ENCODE results near the gene DGCR2.

The DGCR2 gene

GRCh38 chr22:19060356-19061009 lies 61.7 kb downstream of the DGCR2 start:
- H3K4me3 ChIP-seq (ENCODE audit: low read depth, low read length) = no peak overlapping the region
- no peaks in the 10 kb centered on the region for H3K27me3 ChIP-seq
- no peaks in the 10 kb centered on the region for H3K9me3 ChIP-seq
- peaks cover 22% of the 10 kb centered on the region for H3K36me3 ChIP-seq
- no peak for DNase-seq
- H3K4me1 ChIP-seq = no peaks in the 10 kb centered on the region
- no peak for TF ChIP-seq CTCF (IDR thresholded peaks at IDR 0.05; ENCODE audit: low read depth, low read length)

GRCh38 chr22:19059481-19060278 lies 62.5 kb downstream of the DGCR2 start:
- DNase-seq = no peak
- Histone ChIP-seq H3K9me3 (no peaks in the 10 kb centered on the region), H3K36me3 (peaks cover 21% of the 10 kb centered on the region)

GRCh38 chr22:19058713-19059451 lies 63.3 kb downstream of the DGCR2 start:
- H3K27me3 ChIP-seq = no peaks in the 10 kb centered on the region
- no peak overlapping the region for H3K4me3 ChIP-seq (ENCODE audit: low read depth, low read length)
- H3K36me3 ChIP-seq = peaks cover 15% of the 10 kb centered on the region
- DNase-seq = no peak
- H3K4me1 ChIP-seq = no peaks in the 10 kb centered on the region
- TF ChIP-seq CTCF (IDR thresholded peaks at IDR 0.05; ENCODE audit: low read depth, low read length) = no peak
- H3K9me3 ChIP-seq = no peaks in the 10 kb centered on the region

More at GRCh38 chr22:19059481-19060278, 62.5 kb downstream of the DGCR2 start:
- Histone ChIP-seq H3K4me3 (ENCODE audit: low read depth, low read length) (no peak overlapping the region), H3K4me1 (no peaks in the 10 kb centered on the region), H3K27me3 (no peaks in the 10 kb centered on the region)
- TF ChIP-seq CTCF (IDR thresholded peaks at IDR 0.05; ENCODE audit: low read depth, low read length) = no peak

- H3K27me3 ChIP-seq = no peaks in the 10 kb centered on the region
Observed at GRCh38 chr22:19057999-19058491, 64.2 kb downstream of the DGCR2 start.

GRCh38 chr22:19057539-19057938 lies 64.7 kb downstream of the DGCR2 start:
- peaks cover 15% of the 10 kb centered on the region for H3K36me3 ChIP-seq
- TF ChIP-seq CTCF (IDR thresholded peaks at IDR 0.05; ENCODE audit: low read depth, low read length) = no peak

More at GRCh38 chr22:19057999-19058491, 64.2 kb downstream of the DGCR2 start:
- TF ChIP-seq CTCF (IDR thresholded peaks at IDR 0.05; ENCODE audit: low read depth, low read length) = no peak
- DNase-seq = no peak
- Histone ChIP-seq H3K36me3 (peaks cover 12% of the 10 kb centered on the region), H3K4me1 (no peaks in the 10 kb centered on the region), H3K9me3 (no peaks in the 10 kb centered on the region), H3K4me3 (ENCODE audit: low read depth, low read length) (no peak overlapping the region)

More at GRCh38 chr22:19057539-19057938, 64.7 kb downstream of the DGCR2 start:
- Histone ChIP-seq H3K4me3 (ENCODE audit: low read depth, low read length) (no peak overlapping the region), H3K27me3 (no peaks in the 10 kb centered on the region), H3K4me1 (no peaks in the 10 kb centered on the region), H3K9me3 (no peaks in the 10 kb centered on the region)
- no peak for DNase-seq
